GM23338 (cell line): ENCODE results near the gene SF1.
A peak's percentile ranks its signal among the peaks of the same experiment; 100 is the strongest.

Experiments used
- CTCF ChIP-seq, 2 experiments: fragments of 200-600 bp in 1 of 2; sonication (generic) in 1 of 2; conservative IDR thresholded peaks; 2 replicates each; pipeline versions ENCODE4 v1.5.1 to v1.6.1; 2016 to 2017; ENCODE audit warnings: antibody characterized with exemption in 2 of 2, low read depth in 2 of 2, mild to moderate bottlenecking in 2 of 2, moderate library complexity in 1 of 2
- EZH2 ChIP-seq: fragments of 200-600 bp; sonication (generic); IDR thresholded peaks from one replicate; pipeline ENCODE4 v1.8.0; 2017; ENCODE audit warnings: antibody characterized with exemption, mild to moderate bottlenecking, low read depth; ENCODE audit not compliant: unreplicated experiment
- EZH2phosphoT487 ChIP-seq: fragments of 200-600 bp; sonication (generic); IDR thresholded peaks from one replicate; pipeline ENCODE4 v1.8.1; 2018; ENCODE audit warnings: antibody characterized with exemption; ENCODE audit not compliant: unreplicated experiment
- JUNB ChIP-seq: IDR thresholded peaks from one replicate; pipeline ENCODE4 v1.6.1; 2016; ENCODE audit warnings: antibody characterized with exemption; ENCODE audit not compliant: unreplicated experiment
- POLR2AphosphoS5 ChIP-seq: IDR thresholded peaks from 2 replicates; pipeline ENCODE4 v1.6.1; 2016; ENCODE audit warnings: antibody characterized with exemption, low read depth
- REST ChIP-seq: IDR thresholded peaks from one replicate; pipeline ENCODE4 v1.6.1; 2018; ENCODE audit warnings: antibody characterized with exemption; ENCODE audit not compliant: unreplicated experiment
- STAT1 ChIP-seq: IDR thresholded peaks from one replicate; pipeline ENCODE4 v1.6.1; 2016; ENCODE audit warnings: antibody characterized with exemption; ENCODE audit not compliant: unreplicated experiment

- no peak for TF ChIP-seq CTCF (conservative IDR thresholded peaks at IDR 0.05; ENCODE audit: low read depth in 2 of 2)
- no peak for TF ChIP-seq EZH2
- peak; percentile 11; the same call in 1 of the 2 replicates for TF ChIP-seq POLR2AphosphoS5
- no peak for TF ChIP-seq REST
- no peak for TF ChIP-seq EZH2phosphoT487
- no peak for TF ChIP-seq JUNB
- TF ChIP-seq STAT1: no peak
These were observed 12.3 kb downstream of the SF1 start for GRCh38 chr11:64765851-64766665.
